Ovary (tissue), 9 donors: ENCODE results near the gene ASH1L. TPM values are rescaled to one million over a fixed set of nuclear protein-coding genes. Genes with fewer than 3 reads are reported as not detected.
"Not testable (repeated sequence)": the region's sequence is repeated elsewhere in the genome, so short reads cannot be mapped to it uniquely, and the experiment has no call there.

Experiments
- DNase-seq, 5 donors: peaks; one replicate each; pipeline ENCODE4 v3.0.0-alpha.2; 2019 to 2020
- H3K27ac ChIP-seq, 2 donors: fragments of 200-600 bp; one replicate each; pipeline versions ENCODE4 v1.5.1 to v1.8.0; 2019 to 2022
- H3K27me3 ChIP-seq: fragments of 200-600 bp; one replicate; pipeline ENCODE4 v1.8.0; 2022
- H3K36me3 ChIP-seq: fragments of 200-600 bp; sonication (generic); one replicate; pipeline ENCODE4 v1.5.1; 2019
- H3K4me1 ChIP-seq: one replicate; pipeline ENCODE4 v1.8.1; 2013; ENCODE audit warnings: mild to moderate bottlenecking, moderate library complexity; ENCODE audit not compliant: insufficient read depth
- H3K4me3 ChIP-seq: fragments of 200-600 bp; sonication (generic); one replicate; pipeline ENCODE4 v1.5.1; 2017
- H3K9me3 ChIP-seq, 2 donors: fragments of 200-600 bp in 1 of 2; sonication (generic) in 1 of 2; one replicate each; pipeline versions ENCODE4 v1.5.1 to v1.8.1; 2013 to 2019; ENCODE audit warnings: mild to moderate bottlenecking in 1 of 2, moderate library complexity in 1 of 2
- EP300 ChIP-seq: sonication (generic); formaldehyde crosslinking; IDR thresholded peaks from one replicate; pipeline ENCODE4 v1.6.1; 2017; ENCODE audit warnings: antibody characterized with exemption
- POLR2A ChIP-seq: fragments of 450-650 bp; IDR thresholded peaks from one replicate; pipeline ENCODE4 v1.6.1; 2017; ENCODE audit warnings: antibody characterized with exemption, mild to moderate bottlenecking, moderate library complexity
- WGBS, 3 donors: extraction: QIAGEN DNeasy Blood & Tissue Kit in 1 of 3; methylation state at CpG; one replicate each; pipeline versions ENCODE4 v1.1.5 to v1.1.7; 2013 to 2017; 5-methylcytosine and 5-hydroxymethylcytosine counted together
- intact Hi-C, 4 donors: fragments of 100-400 bp; cut with DNase I; formaldehyde crosslinking; loops; one replicate each; pipeline versions ENCODE4 v1.11.0 to v1.15.1; 2022 to 2023
- polyA plus RNA-seq, 2 donors: library from polyadenylated mRNA; stranded (reverse); fragments of 200-250 nt in 1 of 2; fragments of 350-450 nt in 1 of 2; fragmentation: Illumina TruSeq in 1 of 2; extraction: RNeasy Lipid Tissue Mini Kit (QIAGEN cat#74804) in 1 of 2; gene quantifications; one replicate each; pipeline ENCODE4 v1.2.3, GENCODE V29; 2013 to 2014
- total RNA-seq, 7 donors: library from RNA; depleted of rRNA in 2 of 7; stranded (reverse); fragments of >200 nt in 2 of 7; fragmentation: NEBNext Ultra II Directional in 3 of 7; extraction: Animal tissue kit (Norgen Biotek cat#: 25700) in 3 of 7; gene quantifications; one replicate each; pipeline versions ENCODE4 v1.1.0 to v1.2.4, GENCODE V29; 2016 to 2023
- TF ChIP-seq, protein P1 (sequence below), 3 donors: fragments of 450-650 bp in 2 of 3; fragments of 200-600 bp in 1 of 3; IDR thresholded peaks; one replicate each; pipeline versions ENCODE4 v1.5.1 to v1.8.0; 2016 to 2022; ENCODE audit warnings: antibody characterized with exemption in 3 of 3, mild to moderate bottlenecking in 1 of 3
- donor health status: DM: no; HTN: no; CAD: no; lungs with moderate emphysema.
- donor health status: DM: no; HTN: no; CAD: no.
- donor health status: Bipolar disorder and iron deficiency.
- donor health status: DM: yes; HTN: yes; CAD: no.
- donor health status: DM: no; HTN: no; CAD: no.
- donor health status: DM: yes; HTN: yes; CAD: no.

The ASH1L gene
- total and polyA plus RNA-seq, 9 donors = 16.2 to 98.4 (median 63.8) TPM

GRCh38 chr1:155451199-155451598, 111.4 kb downstream of the ASH1L start:
- TF ChIP-seq EP300 (no peak), POLR2A (no peak)
- TF ChIP-seq, protein P1, sequence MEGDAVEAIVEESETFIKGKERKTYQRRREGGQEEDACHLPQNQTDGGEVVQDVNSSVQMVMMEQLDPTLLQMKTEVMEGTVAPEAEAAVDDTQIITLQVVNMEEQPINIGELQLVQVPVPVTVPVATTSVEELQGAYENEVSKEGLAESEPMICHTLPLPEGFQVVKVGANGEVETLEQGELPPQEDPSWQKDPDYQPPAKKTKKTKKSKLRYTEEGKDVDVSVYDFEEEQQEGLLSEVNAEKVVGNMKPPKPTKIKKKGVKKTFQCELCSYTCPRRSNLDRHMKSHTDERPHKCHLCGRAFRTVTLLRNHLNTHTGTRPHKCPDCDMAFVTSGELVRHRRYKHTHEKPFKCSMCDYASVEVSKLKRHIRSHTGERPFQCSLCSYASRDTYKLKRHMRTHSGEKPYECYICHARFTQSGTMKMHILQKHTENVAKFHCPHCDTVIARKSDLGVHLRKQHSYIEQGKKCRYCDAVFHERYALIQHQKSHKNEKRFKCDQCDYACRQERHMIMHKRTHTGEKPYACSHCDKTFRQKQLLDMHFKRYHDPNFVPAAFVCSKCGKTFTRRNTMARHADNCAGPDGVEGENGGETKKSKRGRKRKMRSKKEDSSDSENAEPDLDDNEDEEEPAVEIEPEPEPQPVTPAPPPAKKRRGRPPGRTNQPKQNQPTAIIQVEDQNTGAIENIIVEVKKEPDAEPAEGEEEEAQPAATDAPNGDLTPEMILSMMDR (IDR thresholded peaks at IDR 0.05) = no peak
- Histone ChIP-seq H3K27ac (no peak overlapping the region), H3K36me3 (no peaks in the 10 kb centered on the region), H3K4me1 (no peaks in the 10 kb centered on the region), H3K9me3 (no peaks in the 10 kb centered on the region), H3K4me3 (no peak overlapping the region), H3K27me3 (no peaks in the 10 kb centered on the region)
- intact Hi-C loops = no loop called here
- 95 to 98% (median 97%) methylated on average over 7 of the region's 7 CpGs for WGBS, 3 donors
- no peak for DNase-seq

GRCh38 chr1:155442431-155442830, 120.2 kb downstream of the ASH1L start:
- intact Hi-C loops, H3K4me1 ChIP-seq, H3K4me3 ChIP-seq, H3K36me3 ChIP-seq, H3K27ac ChIP-seq, H3K9me3 ChIP-seq, H3K27me3 ChIP-seq, DNase-seq: not testable (repeated sequence)
- 92 to 96% (median 94%) methylated on average over 6 of the region's 6 CpGs for whole genome bisulfite sequencing, 3 donors

DNA sequence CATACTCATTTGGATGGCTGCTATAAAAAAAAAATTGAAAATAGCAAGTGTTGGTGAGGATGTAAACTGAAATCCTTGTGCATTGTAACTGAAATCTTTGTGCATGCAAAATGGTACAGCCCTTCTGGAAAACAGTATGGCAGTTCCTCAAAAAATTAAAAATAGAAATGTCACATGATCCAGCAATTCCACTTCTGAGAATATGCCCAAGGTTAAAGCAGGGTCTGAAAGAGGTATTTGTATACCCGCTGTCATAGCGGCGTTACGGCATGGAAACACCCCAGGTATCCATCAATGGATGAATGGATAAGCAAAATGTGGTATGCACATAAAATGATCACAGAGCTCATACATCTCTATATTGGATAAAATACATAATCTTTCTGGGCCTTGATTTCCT, 125.2 kb downstream of the ASH1L start:
- Histone ChIP-seq H3K27me3 (no peaks in the 10 kb centered on the region), H3K4me3 (no peak overlapping the region), H3K36me3 (no peaks in the 10 kb centered on the region), H3K9me3 (no peaks in the 10 kb centered on the region), H3K27ac (no peak overlapping the region), H3K4me1 (no peaks in the 10 kb centered on the region)
- TF ChIP-seq, protein P1 (IDR thresholded peaks at IDR 0.05) = no peak
- no peak for TF ChIP-seq POLR2A
- WGBS, 3 donors = 97 to 98% (median 98%) methylated on average over 4 of the region's 4 CpGs
- no peak for DNase-seq
- intact Hi-C loops = no loop called here

GRCh38 chr1:155433831-155434389, 128.7 kb downstream of the ASH1L start:
- not testable (repeated sequence) for H3K4me1 ChIP-seq, DNase-seq, H3K27ac ChIP-seq, H3K4me3 ChIP-seq, H3K9me3 ChIP-seq, H3K36me3 ChIP-seq, H3K27me3 ChIP-seq
- 91 to 95% (median 94%) methylated on average over 14 of the region's 14 CpGs for WGBS, 3 donors
- intact Hi-C loops = loop anchor here in 1 of 4 donors (2.0 kb wide), 1 partner anchor 53 kb away; no protein-coding TSS in a partner anchor

DNA sequence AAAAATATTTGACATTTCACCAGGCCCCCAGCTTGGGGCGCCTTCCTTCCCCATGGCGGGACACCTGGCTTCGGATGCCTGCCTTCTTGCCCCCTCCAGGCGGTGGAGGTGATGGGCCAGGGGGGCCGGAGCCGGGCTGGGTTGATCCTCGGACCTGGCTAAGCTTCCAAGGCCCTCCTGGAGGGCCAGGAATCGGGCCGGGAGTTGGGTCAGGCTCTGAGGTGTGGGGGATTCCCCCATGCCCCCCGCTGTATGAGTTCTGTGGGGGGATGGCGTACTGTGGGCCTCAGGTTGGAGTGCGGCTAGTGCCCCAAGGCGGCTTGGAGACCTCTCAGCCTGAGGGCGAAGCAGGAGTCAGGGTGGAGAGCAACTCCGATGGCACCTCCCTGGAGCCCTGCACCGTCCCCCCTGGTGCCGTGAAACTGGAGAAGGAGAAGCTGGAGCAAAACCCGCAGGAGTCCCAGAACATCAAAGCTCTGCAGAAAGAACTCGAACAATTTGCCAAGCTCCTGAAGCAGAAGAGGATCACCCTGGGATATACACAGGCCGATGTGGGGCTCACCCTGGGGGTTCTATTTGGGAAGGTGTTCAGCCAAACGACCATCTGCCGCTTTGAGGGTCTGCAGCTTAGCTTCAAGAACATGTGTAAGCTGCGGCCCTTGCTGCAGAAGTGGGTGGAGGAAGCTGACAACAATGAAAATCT, 129.3 kb downstream of the ASH1L start:
- H3K4me3 ChIP-seq, H3K27me3 ChIP-seq, H3K4me1 ChIP-seq, H3K9me3 ChIP-seq, DNase-seq, intact Hi-C loops, H3K36me3 ChIP-seq, H3K27ac ChIP-seq: not testable (repeated sequence)
- 92 to 93% (median 92%) methylated on average over 23 of the region's 23 CpGs for WGBS, 3 donors

DNA sequence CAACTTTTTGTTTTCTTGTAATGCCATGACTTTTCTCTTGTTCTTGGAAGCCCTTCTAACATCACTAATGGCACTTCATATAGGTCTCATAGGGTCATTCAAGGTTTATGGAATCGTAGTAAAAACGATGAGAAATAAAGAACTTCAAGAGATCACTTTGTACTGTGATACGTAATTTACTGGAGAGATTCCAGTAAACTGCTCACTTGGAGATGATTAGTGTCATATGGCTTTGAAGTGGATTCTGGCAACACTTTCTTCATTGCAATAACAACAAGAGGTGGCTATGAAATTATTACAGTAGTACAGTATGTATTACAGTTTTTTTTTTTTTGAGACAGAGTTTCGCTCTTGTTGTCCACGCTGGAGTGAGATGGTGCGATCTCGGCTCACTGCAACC, 138.5 kb downstream of the ASH1L start:
- Histone ChIP-seq H3K36me3 (no peaks in the 10 kb centered on the region), H3K9me3 (no peaks in the 10 kb centered on the region), H3K4me3 (no peak overlapping the region), H3K27me3 (no peaks in the 10 kb centered on the region), H3K4me1 (no peaks in the 10 kb centered on the region), H3K27ac (no peak overlapping the region)
- intact Hi-C loops = no loop called here
- DNase-seq = no peak
- WGBS, 3 donors = 78 to 84% (median 80%) methylated on average over 7 of the region's 7 CpGs
- no peak for TF ChIP-seq EP300
- TF ChIP-seq, protein P1 (IDR thresholded peaks at IDR 0.05) = no peak
- no peak for TF ChIP-seq POLR2A
